Stimulated activated CD8-positive, alpha-beta memory T cell treated with anti-CD3 and anti-CD28 coated beads, Interleukin-15, amount 100 ng/mL, for 24 hours (primary cell): Measurements from ENCODE around the gene NEGR1.

ENCODE experiments used
- DNase-seq: peaks from one replicate; pipeline ENCODE4 v3.0.0-alpha.2; 2020; ENCODE audit warnings: low read depth

Gene NEGR1

GRCh38 chr1:72230746-72231145, 51.6 kb downstream of the NEGR1 start:
- DNase-seq: no peak

- no peak for DNase-seq
Measured at GRCh38 chr1:72229893-72230292, 52.4 kb downstream of the NEGR1 start.

GRCh38 chr1:72227667-72228066, 54.7 kb downstream of the NEGR1 start:
- no peak for DNase-seq

- no peak for DNase-seq
Measured at GRCh38 chr1:72224506-72224905, 57.8 kb downstream of the NEGR1 start.

- no peak for DNase-seq
Measured at GRCh38 chr1:72221811-72222210, 60.5 kb downstream of the NEGR1 start.

- DNase-seq: no peak
Measured at GRCh38 chr1:72218141-72218739, 64.1 kb downstream of the NEGR1 start.

GRCh38 chr1:72207059-72207458, 75.3 kb downstream of the NEGR1 start:
- DNase-seq: no peak

- no peak for DNase-seq
Measured at GRCh38 chr1:72202761-72203160, 79.6 kb downstream of the NEGR1 start.

- no peak for DNase-seq
Measured at GRCh38 chr1:72197786-72198185, 84.6 kb downstream of the NEGR1 start.

- DNase-seq: no peak
Measured at GRCh38 chr1:72186733-72187307, 95.5 kb downstream of the NEGR1 start.

GRCh38 chr1:72184099-72184701, 98.1 kb downstream of the NEGR1 start:
- no peak for DNase-seq

GRCh38 chr1:72182859-72183258, 99.5 kb downstream of the NEGR1 start:
- DNase-seq: no peak

GRCh38 chr1:72178266-72178665, 104.1 kb downstream of the NEGR1 start:
- no peak for DNase-seq

- no peak for DNase-seq
Measured at GRCh38 chr1:72177711-72178110, 104.6 kb downstream of the NEGR1 start.

GRCh38 chr1:72170246-72170645, 112.1 kb downstream of the NEGR1 start:
- DNase-seq: no peak

- DNase-seq: no peak
Measured at GRCh38 chr1:72166426-72166825, 115.9 kb downstream of the NEGR1 start.

- DNase-seq: no peak
Measured at GRCh38 chr1:72150508-72150907, 131.8 kb downstream of the NEGR1 start.

GRCh38 chr1:72141875-72142274, 140.5 kb downstream of the NEGR1 start:
- no peak for DNase-seq

- DNase-seq: no peak
Measured at GRCh38 chr1:72140222-72140621, 142.1 kb downstream of the NEGR1 start.

GRCh38 chr1:72137656-72138055, 144.7 kb downstream of the NEGR1 start:
- DNase-seq: no peak

GRCh38 chr1:72129869-72130268, 152.5 kb downstream of the NEGR1 start:
- no peak for DNase-seq

GRCh38 chr1:72122099-72122880, 160.0 kb downstream of the NEGR1 start:
- no peak for DNase-seq

GRCh38 chr1:72119491-72119890, 162.8 kb downstream of the NEGR1 start:
- DNase-seq: no peak
